Stimulated activated CD4-positive, alpha-beta T cell treated with anti-CD3 and anti-CD28 coated beads, Interleukin-1b, Interleukin-23, amount 100 ng/mL, for 1 hour (primary cell): ENCODE measurements around the gene ARHGEF28.
A peak's percentile ranks its signal among the peaks of the same experiment; 100 is the strongest.

Experiments
- DNase-seq, 2 donors: peaks; one replicate each; pipeline ENCODE4 v3.0.0-alpha.2; 2020; ENCODE audit warnings: low read depth in 2 of 2

ARHGEF28 gene, protein sequence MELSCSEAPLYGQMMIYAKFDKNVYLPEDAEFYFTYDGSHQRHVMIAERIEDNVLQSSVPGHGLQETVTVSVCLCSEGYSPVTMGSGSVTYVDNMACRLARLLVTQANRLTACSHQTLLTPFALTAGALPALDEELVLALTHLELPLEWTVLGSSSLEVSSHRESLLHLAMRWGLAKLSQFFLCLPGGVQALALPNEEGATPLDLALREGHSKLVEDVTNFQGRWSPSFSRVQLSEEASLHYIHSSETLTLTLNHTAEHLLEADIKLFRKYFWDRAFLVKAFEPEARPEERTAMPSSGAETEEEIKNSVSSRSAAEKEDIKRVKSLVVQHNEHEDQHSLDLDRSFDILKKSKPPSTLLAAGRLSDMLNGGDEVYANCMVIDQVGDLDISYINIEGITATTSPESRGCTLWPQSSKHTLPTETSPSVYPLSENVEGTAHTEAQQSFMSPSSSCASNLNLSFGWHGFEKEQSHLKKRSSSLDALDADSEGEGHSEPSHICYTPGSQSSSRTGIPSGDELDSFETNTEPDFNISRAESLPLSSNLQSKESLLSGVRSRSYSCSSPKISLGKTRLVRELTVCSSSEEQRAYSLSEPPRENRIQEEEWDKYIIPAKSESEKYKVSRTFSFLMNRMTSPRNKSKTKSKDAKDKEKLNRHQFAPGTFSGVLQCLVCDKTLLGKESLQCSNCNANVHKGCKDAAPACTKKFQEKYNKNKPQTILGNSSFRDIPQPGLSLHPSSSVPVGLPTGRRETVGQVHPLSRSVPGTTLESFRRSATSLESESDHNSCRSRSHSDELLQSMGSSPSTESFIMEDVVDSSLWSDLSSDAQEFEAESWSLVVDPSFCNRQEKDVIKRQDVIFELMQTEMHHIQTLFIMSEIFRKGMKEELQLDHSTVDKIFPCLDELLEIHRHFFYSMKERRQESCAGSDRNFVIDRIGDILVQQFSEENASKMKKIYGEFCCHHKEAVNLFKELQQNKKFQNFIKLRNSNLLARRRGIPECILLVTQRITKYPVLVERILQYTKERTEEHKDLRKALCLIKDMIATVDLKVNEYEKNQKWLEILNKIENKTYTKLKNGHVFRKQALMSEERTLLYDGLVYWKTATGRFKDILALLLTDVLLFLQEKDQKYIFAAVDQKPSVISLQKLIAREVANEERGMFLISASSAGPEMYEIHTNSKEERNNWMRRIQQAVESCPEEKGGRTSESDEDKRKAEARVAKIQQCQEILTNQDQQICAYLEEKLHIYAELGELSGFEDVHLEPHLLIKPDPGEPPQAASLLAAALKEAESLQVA (N-terminal part only)

DNA sequence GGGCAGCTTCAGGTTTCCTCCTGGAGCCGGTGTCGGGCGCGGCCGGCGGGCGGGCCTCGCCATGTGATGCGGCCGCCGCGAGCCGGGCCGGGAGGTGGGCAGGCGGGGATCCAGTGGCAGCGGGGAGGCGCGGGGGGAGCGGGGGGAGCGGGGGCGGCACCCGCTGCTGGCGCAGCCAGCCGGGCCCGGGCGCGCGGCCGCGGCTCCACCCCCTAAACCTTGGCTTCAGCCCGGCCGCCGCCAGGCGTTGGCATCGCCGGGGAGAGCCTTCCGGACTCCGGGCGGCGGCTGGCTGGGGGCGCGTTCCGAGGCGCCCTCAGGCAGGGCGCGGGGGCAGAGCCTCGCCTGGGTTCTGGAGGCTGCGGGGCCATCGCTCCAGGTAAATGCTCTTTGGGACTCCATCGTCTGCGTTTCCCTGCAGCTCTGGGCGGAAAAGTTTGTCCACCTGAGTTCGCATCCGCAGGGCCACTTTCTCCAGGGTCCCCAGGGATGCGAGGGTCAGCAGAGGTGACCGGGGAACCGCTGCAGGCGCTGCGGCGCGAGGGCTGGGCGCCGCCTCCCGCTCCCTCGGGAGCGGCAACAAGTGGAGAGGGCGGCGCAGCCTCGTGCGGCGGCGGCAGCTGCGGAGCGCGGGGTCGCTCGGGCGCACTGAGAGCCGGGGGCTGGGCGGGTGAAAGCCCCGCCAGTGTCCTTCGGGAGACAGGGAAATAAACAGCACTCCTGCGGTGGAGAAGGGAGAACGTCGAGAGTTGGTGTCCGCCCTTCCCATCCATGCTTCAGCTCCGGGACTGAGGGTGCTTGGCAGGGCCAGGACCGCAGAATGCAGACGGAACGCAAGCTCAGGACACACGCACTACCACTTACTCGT lies at the start of gene ARHGEF28:
Gene ARHGEF28, plus strand, starts transcription at position 253 of the 868 bp plus-strand sequence. CDS start 58,656 bp downstream, outside the sequence.
- DNase-seq = peak in 1 of 2 donors; percentile 8

DNA sequence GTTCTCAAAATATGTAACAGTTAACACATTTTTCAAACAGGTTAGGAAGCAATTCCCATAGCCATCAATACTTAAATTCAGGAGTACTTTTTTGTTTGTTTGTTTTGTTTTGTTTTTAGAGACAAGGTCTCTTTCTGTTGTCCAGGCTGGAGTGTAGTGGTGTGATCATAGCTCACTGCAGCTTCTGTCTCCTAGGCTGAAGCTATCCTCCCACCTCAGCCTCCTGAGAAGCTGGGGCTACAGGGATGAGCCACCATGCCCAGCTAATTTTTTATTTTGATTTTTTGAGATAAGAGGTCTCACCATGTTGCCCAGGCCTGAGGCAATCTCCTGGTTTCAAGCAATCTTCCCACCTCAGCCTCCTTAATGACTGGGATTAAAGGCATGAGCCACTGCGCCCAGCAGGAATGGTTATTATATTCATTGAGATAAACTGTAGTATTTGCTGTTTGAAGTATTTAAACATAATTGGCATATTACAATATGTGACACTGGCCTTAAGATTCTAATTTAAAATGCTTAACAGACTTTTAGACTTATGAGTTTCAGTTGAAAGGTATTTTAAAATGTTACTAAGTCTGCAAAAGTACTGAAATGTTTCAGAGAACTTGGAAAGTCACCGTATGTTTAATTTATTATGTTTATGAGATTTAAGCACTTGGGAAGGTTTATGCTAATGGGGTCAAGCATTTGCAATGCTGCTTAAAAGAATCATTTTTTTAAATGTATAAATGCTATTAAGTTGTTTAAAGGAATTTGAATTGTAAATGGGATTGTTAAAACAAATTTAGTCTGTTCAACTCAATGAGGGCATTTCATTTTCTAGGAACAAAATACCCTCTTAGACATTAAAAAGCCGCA lies 43.5 kb upstream of the ARHGEF28 start:
- DNase-seq = no peak

DNA sequence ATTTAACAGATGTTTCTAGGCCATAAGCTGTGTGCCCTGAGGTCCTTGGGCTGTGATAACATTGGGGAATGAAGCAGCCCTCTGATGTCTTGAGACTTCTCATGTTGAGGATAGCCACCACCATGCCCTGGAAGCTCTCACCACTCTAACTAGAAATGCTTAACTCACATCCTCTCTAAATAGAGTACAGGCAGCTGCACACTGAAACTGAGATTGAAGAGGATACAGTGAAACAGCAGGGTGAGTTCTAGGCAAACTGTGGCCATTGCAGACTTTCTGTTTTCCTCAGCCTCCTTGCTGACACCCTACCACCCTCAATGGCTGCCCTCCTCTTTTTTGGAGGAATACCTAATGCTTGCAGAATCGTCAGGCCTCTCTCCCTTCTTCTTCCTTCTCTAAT lies 38.1 kb upstream of the ARHGEF28 start:
- no peak for DNase-seq

DNA sequence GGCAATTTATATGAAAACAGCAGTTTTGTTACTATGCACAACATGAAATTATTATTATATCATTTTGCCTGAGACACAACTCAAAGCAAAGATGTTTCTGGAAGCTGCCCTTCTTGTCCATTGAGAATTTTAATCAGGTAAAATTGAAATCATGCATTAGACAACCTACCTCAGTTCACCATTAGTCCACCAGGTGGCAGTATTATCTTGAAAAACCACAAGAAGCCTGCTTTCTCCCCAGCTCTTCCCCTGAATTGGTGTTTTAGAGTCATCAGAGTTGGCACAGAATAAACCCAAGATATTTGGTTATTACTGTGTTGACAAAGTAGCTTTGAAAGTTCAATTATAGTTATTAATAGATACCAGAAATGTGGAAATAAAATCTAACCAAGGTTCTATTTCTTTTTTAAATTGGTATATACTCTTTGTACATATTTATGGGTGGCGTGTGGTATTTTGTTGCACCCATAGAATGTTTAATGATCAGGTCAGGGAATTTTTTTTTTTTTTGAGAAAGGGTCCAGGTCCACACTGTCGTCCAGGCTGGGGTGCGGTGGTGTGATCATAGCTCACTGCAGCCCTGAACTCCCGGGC lies 34.8 kb upstream of the ARHGEF28 start:
- DNase-seq = peak in 1 of 2 donors; percentile 8

DNA sequence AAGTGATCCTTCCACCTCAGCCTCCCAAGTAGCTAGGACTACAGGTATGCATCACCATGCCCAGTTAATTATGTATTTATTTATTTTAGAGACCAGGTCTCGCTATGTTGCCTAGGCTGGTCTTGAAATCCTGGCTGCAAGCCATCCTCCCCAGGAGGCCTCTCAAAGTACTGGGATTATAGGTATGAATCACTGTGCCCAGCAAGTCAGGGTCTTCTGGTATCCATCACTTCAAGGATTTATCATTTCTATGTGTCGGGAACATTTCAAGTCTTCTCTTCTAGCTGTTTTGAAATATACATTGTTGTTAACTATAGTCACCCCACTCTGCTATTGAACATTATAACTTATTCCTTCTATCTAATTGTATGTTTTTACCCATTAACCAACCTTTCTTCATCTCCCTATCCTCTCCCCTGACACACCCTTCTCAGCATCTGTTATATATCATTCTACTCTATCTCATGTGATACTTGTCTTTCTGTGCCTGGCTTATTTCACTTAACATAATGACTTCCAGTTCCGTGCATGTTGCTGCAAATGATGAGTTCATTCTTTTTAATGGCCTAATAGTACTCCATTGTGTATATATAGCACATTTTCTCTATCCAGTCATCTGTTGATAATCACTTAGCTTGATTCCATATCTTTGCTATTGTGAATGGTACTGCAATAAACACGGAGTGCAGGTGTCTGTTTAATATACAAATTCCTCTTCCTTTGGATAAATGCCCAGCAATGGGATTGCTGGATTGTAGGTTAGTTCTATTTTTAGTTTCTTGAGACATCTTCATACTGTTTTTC lies 34.1 kb upstream of the ARHGEF28 start:
- no peak for DNase-seq

DNA sequence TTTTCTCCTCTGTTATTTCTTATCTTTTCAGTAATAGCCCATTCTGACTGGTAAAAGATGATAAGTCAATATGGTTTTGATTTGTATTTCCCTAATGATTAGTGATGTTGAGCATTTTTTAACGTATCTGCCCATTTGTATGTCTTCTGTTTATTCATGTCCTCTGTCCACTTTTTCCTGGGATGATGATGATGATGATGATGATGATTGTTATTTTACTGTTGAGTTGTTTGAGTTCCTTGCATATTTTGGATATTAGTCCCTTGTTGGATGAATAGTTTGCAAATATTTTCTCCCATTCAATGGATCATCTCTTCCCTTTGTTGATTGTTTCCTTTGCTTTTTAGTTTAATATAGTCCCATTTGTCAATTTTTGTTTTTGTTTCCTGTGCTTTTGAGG lies 33.4 kb upstream of the ARHGEF28 start:
- DNase-seq = no peak

DNA sequence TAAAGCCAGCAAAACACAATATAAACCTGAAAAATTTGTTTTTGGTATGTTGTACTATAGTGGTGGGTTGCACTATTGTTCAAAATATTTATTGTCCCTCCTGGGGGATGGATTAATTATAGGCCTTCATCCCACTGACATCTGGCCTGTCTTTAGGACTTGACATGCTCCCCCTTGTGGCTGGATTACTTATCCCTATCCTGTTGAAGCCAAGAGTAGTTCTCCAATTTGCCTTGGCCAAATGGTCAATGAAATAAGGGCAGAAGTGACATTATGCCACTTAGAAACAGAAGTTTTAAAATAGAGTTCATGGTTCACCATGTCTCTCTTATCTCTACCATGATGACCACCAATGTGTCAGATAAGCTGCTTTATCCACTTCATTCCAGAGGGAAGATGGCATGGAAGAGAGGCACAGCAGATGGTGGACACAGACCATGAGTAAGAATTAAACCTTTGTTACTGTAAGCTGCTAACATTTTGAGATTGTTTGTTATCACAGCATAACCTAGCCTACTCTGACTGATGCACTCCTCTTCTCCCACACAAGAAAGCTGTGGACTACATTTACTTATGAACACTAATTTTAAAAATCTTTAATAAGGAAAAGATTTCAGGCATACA lies 29.2 kb upstream of the ARHGEF28 start:
- no peak for DNase-seq

DNA sequence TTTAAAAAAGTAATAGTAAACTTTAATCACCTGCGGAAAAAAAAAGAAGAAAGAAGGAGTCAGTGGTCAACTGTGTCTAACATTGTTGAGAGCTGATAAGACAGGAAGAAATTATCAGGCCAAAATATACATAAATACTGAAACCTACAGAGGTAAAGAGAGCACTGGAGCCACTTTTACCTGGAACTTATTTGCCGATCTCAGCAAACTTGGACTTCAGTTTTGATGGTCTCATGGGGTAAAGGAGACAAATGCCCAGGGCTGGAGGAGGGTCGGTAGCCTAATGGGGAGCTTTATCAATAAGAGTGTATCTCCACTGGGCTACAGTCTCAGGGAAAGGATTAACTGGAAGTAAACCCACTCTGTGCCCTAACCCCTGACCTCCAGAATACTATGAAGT lies 26.6 kb upstream of the ARHGEF28 start:
- no peak for DNase-seq

DNA sequence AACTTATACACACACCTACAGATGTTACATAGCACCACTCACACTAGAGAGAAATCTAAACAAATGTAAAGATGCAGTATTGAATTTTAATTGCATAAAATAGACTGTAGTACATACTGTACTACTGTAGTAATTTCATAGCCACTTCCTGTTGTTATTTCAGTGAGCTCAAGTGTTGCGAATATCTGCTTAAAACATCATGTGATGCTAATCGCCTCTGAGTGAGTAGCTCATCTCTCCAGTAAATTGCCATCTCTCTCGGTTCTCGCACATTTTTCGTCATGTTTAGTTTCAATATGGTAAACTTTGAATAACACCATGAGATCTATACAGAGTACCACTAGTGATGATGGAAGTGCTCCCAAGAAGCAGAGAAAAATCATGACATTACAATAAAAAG lies 22.0 kb upstream of the ARHGEF28 start:
- no peak for DNase-seq

DNA sequence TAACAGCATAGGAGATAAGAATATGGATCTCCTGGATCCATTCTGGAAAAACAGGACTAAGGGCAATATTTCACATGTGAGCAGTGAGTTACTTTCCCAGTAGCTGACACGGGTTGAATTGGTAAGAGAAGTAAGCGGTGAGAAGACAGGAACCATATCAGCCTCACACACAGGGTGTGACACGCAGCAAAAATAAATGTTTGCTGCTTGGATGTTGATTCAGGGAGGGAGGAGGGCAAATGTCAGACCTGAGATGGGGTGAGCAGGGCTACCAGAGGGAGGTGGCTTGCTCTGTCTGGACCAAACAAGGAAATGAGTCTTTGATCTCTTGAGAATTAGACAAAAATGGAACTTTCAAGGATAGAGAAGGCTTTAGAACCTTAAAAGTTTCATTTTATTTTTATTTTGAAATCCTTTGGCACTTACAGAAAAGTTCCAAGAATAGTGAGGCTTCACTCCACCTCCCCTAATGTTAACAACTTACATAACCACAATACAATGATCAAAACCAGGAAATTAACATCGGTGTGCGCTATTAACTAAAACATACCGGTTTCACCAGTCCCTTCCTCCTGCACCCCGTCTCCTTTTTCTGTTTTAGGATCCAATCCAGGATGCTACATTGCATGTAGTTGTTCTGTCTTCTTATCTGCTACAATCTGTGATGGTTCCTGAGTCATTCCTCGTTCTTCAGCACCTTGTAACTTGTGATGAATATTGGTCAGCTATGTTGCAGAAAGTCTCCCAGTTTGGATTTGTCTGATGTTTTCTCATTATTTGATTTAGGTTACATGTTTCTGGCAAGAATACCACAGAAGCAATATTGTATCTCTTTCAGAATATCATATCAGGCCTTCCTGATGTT lies 20.5 kb upstream of the ARHGEF28 start:
- no peak for DNase-seq

DNA sequence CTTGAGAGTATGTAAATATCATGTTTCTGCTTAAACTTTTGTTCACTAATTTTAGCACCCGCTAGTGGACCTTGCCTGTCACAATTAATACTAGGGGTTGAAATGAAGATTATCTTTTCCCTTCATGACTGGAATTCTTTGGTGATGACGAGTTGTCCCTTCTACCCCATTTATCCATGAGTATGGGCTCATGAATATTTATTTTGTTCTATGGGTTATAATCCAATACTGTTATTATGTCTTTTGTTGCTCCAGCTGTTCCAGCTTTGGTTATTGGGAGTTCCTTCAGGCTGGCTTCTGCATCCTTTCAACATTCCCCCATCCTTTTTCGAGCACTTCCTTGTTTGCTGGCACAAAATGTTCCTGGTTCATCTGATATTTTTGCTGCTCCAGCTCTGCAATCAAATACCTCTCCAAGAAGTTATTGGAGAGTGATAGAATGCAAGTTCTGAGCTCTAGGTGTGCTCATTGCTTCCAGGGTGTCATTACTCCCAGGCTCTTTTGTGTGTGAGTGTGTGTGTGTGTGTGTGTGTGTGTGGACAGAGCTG lies 19.7 kb upstream of the ARHGEF28 start:
- DNase-seq = no peak

DNA sequence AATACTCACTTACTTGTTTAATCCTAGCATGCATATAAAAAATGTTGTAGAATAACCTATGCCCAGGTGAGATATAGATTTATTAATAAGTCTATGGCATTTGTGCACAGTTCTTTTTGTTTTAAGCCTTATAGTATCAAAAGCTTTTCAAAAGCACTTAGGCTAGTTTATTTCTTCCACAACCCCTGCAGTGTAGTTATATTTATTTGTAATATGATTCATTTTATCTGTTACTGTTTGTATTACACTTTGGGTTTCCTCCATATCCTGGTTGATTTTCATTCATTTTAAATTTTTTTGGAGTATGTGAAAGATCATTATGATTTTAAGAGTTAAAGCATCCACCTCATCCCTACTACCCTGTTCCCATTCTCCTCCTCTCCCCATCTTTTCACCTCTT lies 18.8 kb upstream of the ARHGEF28 start:
- DNase-seq = no peak

DNA sequence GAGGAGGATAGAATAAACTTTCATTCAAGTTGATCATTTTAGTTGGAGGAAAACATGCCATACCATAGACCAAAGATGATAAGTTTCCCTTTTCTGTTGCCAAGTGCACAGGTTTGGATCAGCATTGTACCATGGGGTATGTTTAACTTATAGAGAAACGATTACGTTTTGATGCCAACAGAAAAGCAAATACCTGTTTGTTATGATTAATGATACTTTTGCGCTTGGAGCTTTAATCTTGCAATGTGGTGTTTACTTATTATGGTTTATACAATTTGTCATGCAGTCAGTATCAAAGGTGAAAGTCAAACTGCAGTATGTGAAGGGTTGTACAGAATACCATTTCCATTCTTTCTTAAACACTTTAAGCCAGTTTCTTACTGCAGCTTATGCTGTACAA lies 13.2 kb upstream of the ARHGEF28 start:
- DNase-seq = no peak

DNA sequence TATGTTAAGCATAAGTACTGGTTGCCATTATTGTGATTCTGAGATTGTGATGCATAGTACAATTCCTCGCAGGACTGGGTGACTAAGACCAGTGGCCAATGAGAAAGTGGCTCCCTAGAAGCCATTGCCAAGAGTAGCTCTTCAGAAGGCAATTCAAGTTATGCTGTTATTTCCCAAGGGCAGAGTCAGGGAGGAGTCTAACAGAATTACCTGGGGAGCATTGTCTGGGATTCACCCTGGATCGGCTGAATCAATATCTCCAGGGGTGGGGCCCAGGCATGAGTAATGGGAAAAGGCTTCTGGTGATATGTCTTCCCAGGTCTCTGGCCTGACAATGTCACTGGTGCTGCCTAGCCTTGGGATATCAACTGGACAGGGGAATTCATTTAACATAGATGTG lies 10.9 kb upstream of the ARHGEF28 start:
- DNase-seq = no peak

DNA sequence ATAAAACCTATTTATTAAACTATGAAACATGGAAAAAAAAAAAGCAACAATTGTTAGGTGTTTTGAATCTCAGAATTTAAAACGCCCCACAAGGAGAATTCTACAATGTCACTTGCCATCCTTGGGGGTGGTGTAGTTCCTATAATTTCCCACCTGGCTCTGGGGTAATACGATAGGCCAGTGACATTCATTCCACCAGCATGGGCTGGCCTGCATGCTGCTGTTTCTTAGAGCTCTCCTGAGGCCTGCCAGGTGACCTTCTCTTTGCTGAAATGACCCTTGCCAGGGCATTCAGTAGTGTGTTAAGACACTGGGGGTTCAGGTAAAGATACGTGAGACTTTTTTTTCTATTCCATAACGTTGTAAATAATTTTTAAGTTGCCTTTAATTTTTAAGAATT lies 10.0 kb upstream of the ARHGEF28 start:
- no peak for DNase-seq

DNA sequence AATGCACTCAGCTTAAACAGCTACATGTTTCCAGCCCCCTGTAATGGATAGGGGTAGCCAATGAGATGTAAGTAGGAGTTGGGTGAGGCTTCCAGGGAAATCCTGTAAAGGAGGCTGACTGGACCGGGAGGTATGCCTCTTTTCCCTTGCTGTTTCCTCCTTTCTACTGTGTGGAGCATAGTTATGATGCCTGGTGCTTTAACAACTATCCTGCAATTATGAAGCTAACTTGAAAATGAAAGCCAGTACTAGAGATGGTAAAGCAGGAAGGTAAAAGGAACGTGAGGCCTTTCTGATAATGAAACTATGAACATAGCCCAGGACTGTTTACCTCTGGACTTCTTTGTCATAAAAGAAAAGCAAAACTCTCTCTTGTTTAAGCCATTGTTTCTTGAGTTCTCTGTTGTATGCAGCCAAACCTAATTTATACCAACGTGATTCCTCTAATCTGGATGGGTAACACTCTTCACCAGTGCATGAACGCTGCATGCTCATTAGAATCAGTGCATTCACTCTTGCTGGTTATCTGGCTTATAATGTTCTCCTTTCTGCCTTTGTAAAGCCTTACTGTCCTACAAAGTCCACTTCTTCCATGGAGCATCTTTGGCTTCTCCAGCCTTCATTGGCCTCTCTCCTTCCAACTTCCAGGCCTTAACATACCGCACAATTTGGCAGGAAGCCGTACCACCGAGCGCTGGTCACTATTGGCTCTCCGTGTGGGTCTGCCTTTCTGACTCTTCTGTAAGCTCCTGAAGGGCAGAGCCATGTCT lies 8.3 kb upstream of the ARHGEF28 start:
- DNase-seq = no peak
